Measurements from ENCODE around the gene GAN.

GRCh38 chr16:81318711-81319110 lies 3.9 kb downstream of the GAN start:
- TF ChIP-seq CTCF (IDR thresholded peaks at IDR 0.05) = no peak
- no peak for TF ChIP-seq EZH2 (IDR thresholded peaks at IDR 0.05; ENCODE audit: borderline replicate concordance, insufficient read depth, low read depth, low read length, poor library complexity, severe bottlenecking)
